Adrenal gland (tissue), 5 donors: Measurements from ENCODE around the gene PROK1.

Source experiments
- CTCF ChIP-seq, 6 experiments: fragments of 450-650 bp in 4 of 6; fragments of 200-600 bp in 2 of 6; sonication (generic) in 1 of 6; IDR thresholded peaks; 1 replicate in 5 of 6; 2 replicates in 1 of 6; pipeline versions ENCODE4 v1.5.1 to v1.8.0; 2016 to 2021; ENCODE audit warnings: antibody characterized with exemption in 6 of 6, mild to moderate bottlenecking in 2 of 6, moderate library complexity in 1 of 6
- POLR2A ChIP-seq, 2 donors: fragments of 450-650 bp; IDR thresholded peaks; one replicate each; pipeline ENCODE4 v1.6.1; 2017; ENCODE audit warnings: antibody characterized with exemption in 2 of 2, mild to moderate bottlenecking in 2 of 2, moderate library complexity in 1 of 2
- donor health status: DM: no; HTN: no; CAD: no.

GRCh38 chr1:110495926-110496600 is 45.1 kb downstream of the PROK1 start:
- TF ChIP-seq POLR2A (IDR thresholded peaks at IDR 0.05) (no peak), CTCF (IDR thresholded peaks at IDR 0.05) (peak; percentile 88 to 98 (median 93))
